HG03103 (cell line): Measurements from ENCODE around the gene SF3B1.
"Not testable (repeated sequence)": the region's sequence is repeated elsewhere in the genome, so short reads cannot be mapped to it uniquely, and the experiment has no call there.

ENCODE experiments used
- ATAC-seq: cut with Tn5 transposase; IDR thresholded peaks from one replicate; pipeline ENCODE4 v1.9.1; 2021; ENCODE audit warnings: low read depth; ENCODE audit not compliant: unreplicated experiment

SF3B1 gene

GRCh38 chr2:197434541-197435513 lies at the start of gene SF3B1:
Gene SF3B1, minus strand, starts transcription at chr2:197435028. Its CDS starts 29 bp downstream, at chr2:197434999.
- peak; percentile 92 for ATAC-seq

DNA sequence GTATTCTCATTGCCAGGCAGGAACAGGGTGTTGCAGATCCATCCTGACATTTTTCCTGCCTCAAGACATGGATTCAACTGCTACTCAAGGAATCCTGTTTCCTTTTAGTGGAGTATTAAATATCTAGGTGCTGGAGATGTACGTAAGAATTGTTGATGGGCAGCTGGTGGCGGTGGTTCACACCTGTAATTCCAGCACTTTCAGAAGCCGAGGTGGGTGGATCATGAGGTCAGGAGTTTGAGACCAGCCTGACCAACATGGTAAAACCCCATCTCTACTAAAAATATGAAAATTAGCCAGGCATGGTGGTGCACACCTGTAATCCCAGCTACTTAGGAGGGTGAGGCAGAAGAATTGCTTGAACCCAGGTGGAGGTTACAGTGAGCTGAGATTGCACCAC lies 49.4 kb upstream of the SF3B1 start:
- ATAC-seq: not testable (repeated sequence)

DNA sequence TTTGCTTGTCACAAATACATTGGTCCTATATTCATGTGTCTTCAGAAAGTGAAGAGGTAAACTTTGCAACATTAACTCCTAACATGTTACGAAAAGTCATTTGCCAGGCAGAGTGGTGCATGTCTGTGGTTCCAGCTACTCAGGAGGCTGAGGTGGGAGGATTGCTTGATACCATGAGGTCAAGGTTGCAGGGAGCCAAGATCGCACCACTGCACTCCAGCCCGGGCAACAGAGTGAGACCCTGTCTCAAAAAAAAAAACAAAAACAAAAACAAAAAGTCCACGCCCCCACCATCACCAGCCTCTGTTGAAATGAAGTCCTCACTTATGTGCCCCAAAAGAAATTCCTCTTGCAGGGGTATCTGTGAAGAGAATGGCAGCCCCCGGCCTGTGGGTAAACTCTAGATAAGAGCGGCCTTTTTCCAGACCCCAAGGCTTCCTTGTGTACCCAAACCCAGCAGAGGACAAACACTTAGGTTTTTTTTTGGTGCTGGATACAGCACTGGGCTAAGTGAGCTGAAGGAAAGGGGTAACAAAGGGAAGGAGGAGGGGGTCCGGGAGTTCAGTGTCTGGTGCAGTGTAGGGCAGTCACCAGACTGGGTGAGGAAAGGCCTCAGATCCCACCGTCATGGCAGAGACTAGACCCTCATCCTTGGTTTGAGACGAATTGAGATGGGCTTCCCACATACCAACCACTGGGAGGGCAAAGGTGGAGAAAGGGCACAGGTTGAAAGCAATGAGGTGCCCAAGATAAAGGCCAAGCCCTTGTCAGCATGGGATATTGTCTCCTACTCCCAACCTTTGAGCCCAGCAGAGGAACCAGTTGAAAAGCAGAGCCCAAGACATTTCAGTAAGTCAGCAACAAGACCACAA lies 45.6 kb upstream of the SF3B1 start:
- no peak for ATAC-seq

DNA sequence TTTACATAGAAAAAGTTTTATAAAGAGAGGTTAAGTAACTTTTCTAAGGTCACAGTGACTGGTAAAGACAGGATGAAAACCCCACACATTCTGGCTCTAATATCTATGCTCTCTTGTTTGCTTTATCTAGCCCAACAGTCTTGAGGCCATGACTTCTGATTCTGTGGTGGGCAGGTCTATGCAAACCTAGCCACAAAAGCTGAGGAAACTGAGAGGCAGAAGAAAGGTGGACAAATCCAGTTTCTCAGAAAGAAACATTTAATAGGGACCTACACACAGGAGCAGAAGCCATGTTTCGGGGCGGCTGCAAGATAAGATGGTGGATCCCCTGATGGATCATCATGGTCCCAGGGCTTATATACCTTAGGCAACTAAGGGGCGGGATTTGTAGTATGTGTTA lies 43.0 kb upstream of the SF3B1 start:
- no peak for ATAC-seq

GRCh38 chr2:197472166-197472565 lies 37.3 kb upstream of the SF3B1 start:
- ATAC-seq: no peak

DNA sequence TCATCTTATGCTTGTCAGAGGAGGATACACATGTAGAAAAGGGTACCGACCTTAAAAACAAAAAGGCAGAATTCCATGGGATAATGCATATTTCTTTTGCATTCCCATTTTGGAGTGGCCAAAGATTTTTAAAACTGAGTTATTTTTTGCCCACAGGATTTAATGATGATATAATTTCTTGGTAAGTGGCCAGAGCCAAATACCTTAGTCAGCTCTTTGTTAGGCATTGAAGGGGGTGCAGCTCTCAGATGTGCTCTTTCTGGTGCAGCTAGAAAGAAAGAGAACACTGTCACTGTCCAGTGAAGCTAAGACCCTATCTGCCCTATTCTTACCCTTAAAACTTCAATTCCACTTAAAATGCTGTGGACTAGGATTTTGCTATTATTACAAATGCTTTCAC lies 29.3 kb upstream of the SF3B1 start:
- ATAC-seq: no peak

- no peak for ATAC-seq
Observed at GRCh38 chr2:197461057-197461456, 26.2 kb upstream of the SF3B1 start.

GRCh38 chr2:197460649-197461048 lies 25.8 kb upstream of the SF3B1 start:
- ATAC-seq: no peak

DNA sequence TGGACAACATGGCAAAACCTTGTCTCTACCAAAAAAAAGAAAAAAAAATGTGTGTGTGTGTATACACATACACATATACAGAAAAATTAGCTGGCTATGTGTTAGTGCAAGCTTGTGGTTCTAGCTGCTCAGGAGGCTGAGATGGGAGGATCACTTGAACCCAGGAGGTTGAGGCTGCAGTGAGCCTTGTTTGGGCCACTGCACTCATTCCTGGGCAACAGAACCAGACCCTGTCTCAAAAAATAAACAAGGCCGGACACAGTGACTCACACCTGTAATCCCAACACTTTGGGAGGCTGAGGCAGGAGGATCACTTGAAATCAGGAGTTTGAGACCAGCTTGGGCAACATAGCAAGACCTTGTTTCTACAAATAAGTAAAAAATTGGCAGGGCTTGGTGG lies 20.6 kb upstream of the SF3B1 start:
- no peak for ATAC-seq

DNA sequence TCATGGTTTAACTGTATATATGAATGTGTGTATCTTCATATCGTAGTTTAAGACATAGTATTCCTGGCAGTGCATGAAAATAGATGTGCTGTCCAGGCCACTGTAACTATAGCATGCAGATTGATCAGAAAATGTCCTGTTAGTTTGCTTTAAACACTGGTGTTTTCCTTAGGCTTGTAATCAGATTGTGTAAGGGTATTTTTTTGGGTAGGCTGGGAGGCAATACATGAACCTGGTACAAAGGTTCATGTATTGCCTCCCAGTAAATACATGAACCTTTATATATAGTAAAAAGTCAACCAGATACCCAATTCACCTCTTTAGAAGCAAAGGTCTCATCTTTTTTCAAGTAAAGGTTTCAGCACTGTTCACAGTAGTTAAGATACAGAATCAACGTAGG lies 20.1 kb upstream of the SF3B1 start:
- no peak for ATAC-seq

- peak; percentile 20 for ATAC-seq
Observed at GRCh38 chr2:197453914-197454398, 19.1 kb upstream of the SF3B1 start.

DNA sequence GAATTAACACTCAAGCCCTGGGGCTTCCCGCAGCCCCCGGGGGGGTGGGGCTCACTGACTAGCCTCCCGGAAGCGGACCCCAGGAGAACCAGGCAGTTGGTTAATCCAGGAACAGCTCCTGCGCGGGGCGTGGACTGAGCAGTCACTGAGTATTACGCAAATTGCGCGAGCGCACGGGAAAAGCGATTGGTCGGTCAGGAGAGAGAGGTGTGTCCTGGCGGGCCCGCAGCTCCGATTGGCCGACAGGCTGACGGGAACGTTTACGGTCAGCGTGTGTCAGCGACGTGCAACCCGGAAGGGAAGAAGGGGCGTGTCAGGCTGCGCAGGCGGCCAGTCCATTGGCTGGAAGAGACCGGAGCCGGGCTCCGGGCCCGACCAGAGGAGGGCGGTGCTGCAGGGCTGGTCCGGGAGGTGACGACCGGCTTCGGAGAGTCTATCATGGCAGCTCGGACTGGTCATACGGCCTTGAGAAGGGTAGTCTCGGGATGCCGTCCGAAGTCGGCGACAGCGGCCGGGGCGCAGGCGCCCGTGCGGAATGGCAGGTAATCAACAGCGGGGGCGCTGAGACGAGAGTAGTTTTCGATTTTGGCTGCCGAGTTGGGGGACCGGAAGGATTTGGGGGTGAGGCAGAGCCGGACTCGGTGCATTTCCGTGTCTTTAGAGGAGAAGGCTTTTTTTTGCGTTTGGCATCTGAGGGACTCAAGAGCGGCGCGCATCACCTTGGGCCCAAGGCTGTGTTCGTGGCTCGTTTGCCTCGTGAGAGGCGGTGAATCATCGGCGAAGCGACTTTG lies 18.5 kb upstream of the SF3B1 start, which contains the start of gene COQ10B:
Gene COQ10B, plus strand, starts transcription at position 430 of the 791 bp plus-strand sequence. Its CDS starts 9 bp downstream, at position 439.
- ATAC-seq: peak; percentile 91

DNA sequence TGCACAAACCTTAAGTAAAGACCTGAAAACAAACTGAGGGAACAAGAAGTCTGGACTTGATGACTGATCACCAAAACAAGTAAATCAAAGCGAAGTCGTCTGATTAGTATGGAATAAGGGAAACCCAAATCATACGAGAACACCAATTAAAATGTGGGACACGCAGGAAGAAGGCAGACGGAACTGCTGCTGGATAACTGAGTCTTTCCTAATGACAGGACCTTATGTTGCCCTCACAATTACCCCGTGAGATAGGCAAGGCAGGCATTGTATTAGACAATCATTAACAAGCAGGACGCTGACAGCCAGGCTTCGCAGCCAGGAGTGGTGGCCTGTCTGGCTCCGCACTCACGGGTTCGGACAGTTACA lies 17.9 kb upstream of the SF3B1 start:
- no peak for ATAC-seq

- not testable (repeated sequence) for ATAC-seq
Observed at GRCh38 chr2:197450935-197451358, 16.1 kb upstream of the SF3B1 start.

- ATAC-seq: no peak
Observed at GRCh38 chr2:197450465-197450864, 15.6 kb upstream of the SF3B1 start.

GRCh38 chr2:197446844-197447243 lies 12.0 kb upstream of the SF3B1 start:
- ATAC-seq: no peak

GRCh38 chr2:197445746-197446145 lies 10.9 kb upstream of the SF3B1 start:
- no peak for ATAC-seq

DNA sequence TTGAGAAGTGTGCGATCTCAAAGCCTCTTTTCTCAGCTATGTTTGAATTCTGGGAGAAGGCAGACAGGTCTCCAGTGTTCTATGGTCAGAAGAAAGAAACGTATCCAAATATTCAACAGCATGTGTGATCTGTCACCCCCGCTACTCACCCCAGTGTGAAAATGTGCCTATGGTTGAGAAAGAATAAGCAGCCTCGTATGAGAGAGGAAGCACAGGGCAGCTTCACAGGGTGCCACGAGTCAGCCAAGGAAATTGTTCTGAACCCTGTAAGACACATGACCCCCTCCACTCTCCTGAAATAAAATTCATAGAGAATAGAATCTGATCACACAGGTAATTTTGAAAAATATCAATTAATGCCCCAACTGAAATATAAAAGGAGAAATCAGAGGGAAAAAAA lies 8.0 kb upstream of the SF3B1 start:
- no peak for ATAC-seq

DNA sequence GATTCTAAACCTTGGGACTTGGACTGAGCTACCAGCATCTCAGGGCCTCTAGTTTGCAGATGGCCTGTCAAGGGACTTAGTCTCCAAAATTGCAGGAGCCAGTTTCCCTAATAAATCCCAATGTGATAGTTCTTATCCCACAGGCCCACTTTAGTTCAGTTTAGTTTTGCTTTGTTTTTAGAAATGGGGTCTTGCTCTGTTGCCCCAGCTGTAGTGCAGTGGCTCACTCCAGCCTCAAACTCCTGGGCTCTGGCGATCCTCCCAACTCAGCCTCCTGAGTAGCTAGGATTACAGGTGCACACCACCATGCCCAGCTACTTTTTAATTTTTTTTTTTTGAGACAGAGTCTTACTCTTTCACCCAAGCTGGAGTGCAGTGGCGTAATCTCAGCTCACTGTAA lies 2.6 kb upstream of the SF3B1 start:
- no peak for ATAC-seq
